CD4-positive, alpha-beta memory T cell (primary cell): ENCODE results near the gene RING1. TPM values are rescaled to one million over a fixed set of nuclear protein-coding genes. Genes with fewer than 3 reads are reported as not detected.

ENCODE experiments used
- CTCF ChIA-PET: fragments of 350-600 bp; sonication (Branson Sonifier 250); formaldehyde crosslinking; loops from one replicate; lab custom pipeline; 2021; ENCODE audit warnings: inconsistent platforms; ENCODE audit not compliant: partially characterized antibody; lab: Charles Lee
- POLR2A ChIA-PET: fragments of 350-600 bp; sonication (Branson Sonifier 250); formaldehyde crosslinking; loops from one replicate; lab custom pipeline; 2021; ENCODE audit not compliant: partially characterized antibody; lab: Charles Lee
- DNase-seq, 5 donors: peaks; one replicate each; pipeline versions ENCODE4 v3.0.0 to v3.0.0-alpha.2; 2020 to 2022; ENCODE audit warnings: mixed read lengths in 1 of 5
- H3K27ac ChIP-seq: one replicate; pipeline ENCODE4 v1.7.0; 2013; ENCODE audit warnings: low read depth, low read length
- H3K27me3 ChIP-seq: 2 replicates; pipeline ENCODE4 v1.7.0; 2013; ENCODE audit warnings: mild to moderate bottlenecking, low read length, moderate library complexity; ENCODE audit not compliant: insufficient read depth
- H3K36me3 ChIP-seq: 2 replicates; pipeline ENCODE4 v1.7.0; 2013; ENCODE audit warnings: mild to moderate bottlenecking, low read length, moderate library complexity; ENCODE audit not compliant: insufficient read depth
- H3K4me1 ChIP-seq: 2 replicates; pipeline ENCODE4 v1.7.0; 2013; ENCODE audit warnings: mild to moderate bottlenecking, low read length, moderate library complexity; ENCODE audit not compliant: insufficient read depth
- H3K4me3 ChIP-seq, 2 donors: one replicate each; pipeline ENCODE4 v1.7.0; 2013; ENCODE audit warnings: low read length in 2 of 2, mild to moderate bottlenecking in 1 of 2
- H3K9me3 ChIP-seq, 2 donors: one replicate each; pipeline ENCODE4 v1.7.0; 2013; ENCODE audit warnings: low read length in 2 of 2, control low read depth in 1 of 2; ENCODE audit not compliant: control insufficient read depth in 1 of 2
- H3K27ac Mint-ChIP-seq, 7 donors: one replicate each; pipeline ENCODE4 v1.8.0; 2020 to 2021; ENCODE audit warnings: mixed read lengths in 7 of 7, mild to moderate bottlenecking in 6 of 7, inconsistent platforms in 3 of 7, moderate library complexity in 3 of 7
- H3K27me3 Mint-ChIP-seq, 2 donors: one replicate each; pipeline ENCODE4 v1.8.0; 2020 to 2021; ENCODE audit warnings: mixed read lengths in 2 of 2
- H3K36me3 Mint-ChIP-seq, 2 donors: one replicate each; pipeline ENCODE4 v1.8.0; 2020 to 2021; ENCODE audit warnings: mixed read lengths in 2 of 2, inconsistent platforms in 1 of 2, mild to moderate bottlenecking in 1 of 2
- H3K4me1 Mint-ChIP-seq, 4 donors: one replicate each; pipeline ENCODE4 v1.8.0; 2020 to 2021; ENCODE audit warnings: mixed read lengths in 4 of 4, mild to moderate bottlenecking in 1 of 4
- H3K4me3 Mint-ChIP-seq, 8 donors: one replicate each; pipeline ENCODE4 v1.8.0; 2020 to 2021; ENCODE audit warnings: mixed read lengths in 8 of 8, mild to moderate bottlenecking in 7 of 8, moderate library complexity in 6 of 8, inconsistent platforms in 3 of 8
- H3K9me3 Mint-ChIP-seq, 8 donors: one replicate each; pipeline ENCODE4 v1.8.0; 2020 to 2021; ENCODE audit warnings: mixed read lengths in 8 of 8, mild to moderate bottlenecking in 5 of 8, inconsistent platforms in 3 of 8, moderate library complexity in 1 of 8
- intact Hi-C: fragments of 100-400 bp; cut with micrococcal nuclease; formaldehyde crosslinking; loops from one replicate; pipeline ENCODE4 v1.15.1; 2023
- polyA plus RNA-seq, 2 donors: library from polyadenylated mRNA; unstranded; fragments of 300-500 nt; fragmentation: Illumina TruSeq; gene quantifications; one replicate each; pipeline ENCODE4 v1.2.3, GENCODE V29; 2021
- total RNA-seq, 2 experiments: library from RNA; stranded (reverse); gene quantifications; one replicate each; pipeline ENCODE4 v1.2.3, GENCODE V29; 2021

RING1 gene
- total and polyA plus RNA-seq, 4 experiments from 2014 or later = 3.4 to 38.4 (median 22.3) TPM

- Mint-ChIP-seq H3K27me3 (no peaks in the 10 kb centered on the region), H3K27ac (peak overlapping the region; percentile 22 to 98 (median 79)), H3K4me1 (peaks cover 48 to 92% (median 70%) of the 10 kb centered on the region in 4 donors), H3K9me3 (peaks cover 0 to 2% (median 0%) of the 10 kb centered on the region in 8 donors), H3K36me3 (peaks cover 27 to 58% of the 10 kb centered on the region in 2 donors), H3K4me3 (peak overlapping the region; percentile 98 to 100 (median 99))
- Histone ChIP-seq H3K9me3 (no peaks in the 10 kb centered on the region), H3K4me1 (peaks cover 65% of the 10 kb centered on the region), H3K27ac (no peak overlapping the region), H3K36me3 (peaks cover 18% of the 10 kb centered on the region), H3K4me3 (peak overlapping the region; percentile 99), H3K27me3 (no peaks in the 10 kb centered on the region)
- no peak for DNase-seq
- ChIA-PET CTCF (no interaction called here), POLR2A (no interaction called here)
- intact Hi-C loops = loop anchor here (2.0 to 10.0 kb wide), 6 partner anchors 83 to 1537 kb away; partner anchors contain the start of genes C6orf47, CSNK2B, CUTA and GPANK1
These were observed 6.4 kb upstream of the RING1 start for GRCh38 chr6:33201935-33202334.

- peak overlapping the region; percentile 36 to 96 (median 61) for H3K27ac Mint-ChIP-seq
- peaks cover 0 to 2% (median 0%) of the 10 kb centered on the region in 8 donors for H3K9me3 Mint-ChIP-seq
- peaks cover 43 to 83% (median 63%) of the 10 kb centered on the region in 4 donors for H3K4me1 Mint-ChIP-seq
- H3K4me3 Mint-ChIP-seq = peak overlapping the region; percentile 41 to 100 (median 84)
- DNase-seq = no peak
- H3K36me3 Mint-ChIP-seq = peaks cover 21 to 51% of the 10 kb centered on the region in 2 donors
- Histone ChIP-seq H3K4me1 (peaks cover 63% of the 10 kb centered on the region), H3K27ac (no peak overlapping the region), H3K27me3 (no peaks in the 10 kb centered on the region), H3K4me3 (no peak overlapping the region), H3K9me3 (no peaks in the 10 kb centered on the region), H3K36me3 (peaks cover 13% of the 10 kb centered on the region)
- ChIA-PET POLR2A (interaction anchor here (1.0 kb wide), 1 partner anchor 46 kb away, joined by 4 read pairs; no protein-coding TSS in a partner anchor), CTCF (no interaction called here)
- intact Hi-C loops = loop anchor here (5.0 to 10.0 kb wide), 5 partner anchors 215 to 1538 kb away; partner anchors contain the start of genes C6orf47, CSNK2B, CUTA and GPANK1
- no peaks in the 10 kb centered on the region for H3K27me3 Mint-ChIP-seq
These were observed 5.5 kb upstream of the RING1 start for GRCh38 chr6:33202799-33203198.

- Histone ChIP-seq H3K27ac (peak overlapping the region; percentile 73), H3K9me3 (no peaks in the 10 kb centered on the region), H3K4me3 (peak overlapping the region in 1 of 2 donors; percentile 88), H3K27me3 (no peaks in the 10 kb centered on the region), H3K36me3 (peaks cover 13% of the 10 kb centered on the region), H3K4me1 (peaks cover 56% of the 10 kb centered on the region)
- DNase-seq = no peak
- intact Hi-C loops = loop anchor here (1.0 to 10.0 kb wide), 7 partner anchors 46 to 1539 kb away; partner anchors contain the start of genes C6orf47, CSNK2B, CUTA and GPANK1
- CTCF ChIA-PET = no interaction called here
- POLR2A ChIA-PET = interaction anchor here (1.0 kb wide), 1 partner anchor 45 kb away, joined by 4 read pairs; no protein-coding TSS in a partner anchor
- Mint-ChIP-seq H3K4me3 (peak overlapping the region; percentile 87 to 100 (median 97)), H3K27me3 (no peaks in the 10 kb centered on the region), H3K27ac (peak overlapping the region; percentile 75 to 97 (median 91)), H3K36me3 (peaks cover 21 to 51% of the 10 kb centered on the region in 2 donors), H3K9me3 (peaks cover 0 to 2% (median 0%) of the 10 kb centered on the region in 8 donors), H3K4me1 (peaks cover 37 to 76% (median 56%) of the 10 kb centered on the region in 4 donors)
These were observed 4.7 kb upstream of the RING1 start for GRCh38 chr6:33203443-33204164.

- Mint-ChIP-seq H3K36me3 (peaks cover 21 to 55% of the 10 kb centered on the region in 2 donors), H3K9me3 (peaks cover 0 to 2% (median 0%) of the 10 kb centered on the region in 8 donors), H3K27me3 (no peaks in the 10 kb centered on the region), H3K4me1 (peaks cover 38 to 76% (median 57%) of the 10 kb centered on the region in 4 donors), H3K4me3 (peak overlapping the region; percentile 87 to 100 (median 94)), H3K27ac (peak overlapping the region; percentile 75 to 97 (median 91))
- Histone ChIP-seq H3K27ac (peak overlapping the region; percentile 73), H3K27me3 (no peaks in the 10 kb centered on the region), H3K4me3 (peak overlapping the region in 1 of 2 donors; percentile 88), H3K9me3 (no peaks in the 10 kb centered on the region), H3K4me1 (peaks cover 57% of the 10 kb centered on the region), H3K36me3 (peaks cover 13% of the 10 kb centered on the region)
- no peak for DNase-seq
- intact Hi-C loops = loop anchor here (1.0 to 10.0 kb wide), 7 partner anchors 45 to 1539 kb away; partner anchors contain the start of genes C6orf47, CSNK2B, CUTA and GPANK1
- CTCF ChIA-PET = interaction anchor here (1.5 to 2.0 kb wide), 2 partner anchors 9 to 45 kb away, joined by 6 to 11 read pairs; no protein-coding TSS in a partner anchor
- POLR2A ChIA-PET = interaction anchor here (0.5 to 2.4 kb wide), 7 partner anchors 9 to 1232 kb away, joined by 3 to 18 read pairs (median 4); partner anchors contain the start of genes DXO, HLA-DPA1 and RGL2
These were observed 4.2 kb upstream of the RING1 start for GRCh38 chr6:33204165-33204414.

GRCh38 chr6:33204415-33205190 is 3.7 kb upstream of the RING1 start, which contains the start of gene HSD17B8:
TSS of gene HSD17B8 (plus strand) at chr6:33204655. CDS start at chr6:33204669, 14 bp downstream.
- H3K9me3 ChIP-seq = no peaks in the 10 kb centered on the region
- intact Hi-C loops = loop anchor here (1.0 to 10.0 kb wide), 8 partner anchors 45 to 1540 kb away; partner anchors contain the start of genes C6orf47, CSNK2B, CUTA and EHMT2
- Mint-ChIP-seq H3K9me3 (peaks cover 0 to 2% (median 0%) of the 10 kb centered on the region in 8 donors), H3K36me3 (peaks cover 25 to 59% of the 10 kb centered on the region in 2 donors), H3K4me1 (peaks cover 38 to 76% (median 56%) of the 10 kb centered on the region in 4 donors), H3K27ac (peak within 1 kb of the TSS; percentile 92 to 97 (median 95)), H3K27me3 (no peaks in the 10 kb centered on the region), H3K4me3 (peak within 1 kb of the TSS; percentile 87 to 100 (median 94))
- POLR2A ChIA-PET = interaction anchor here (0.5 to 2.4 kb wide), 12 partner anchors 8 to 1233 kb away, joined by 3 to 18 read pairs (median 3); partner anchors contain the start of genes B3GALT4, COL11A2, DXO and HLA-DPA1
- CTCF ChIA-PET = interaction anchor here (1.5 to 2.0 kb wide), 2 partner anchors 9 to 44 kb away, joined by 6 to 11 read pairs; no protein-coding TSS in a partner anchor
- H3K4me1 ChIP-seq = peaks cover 56% of the 10 kb centered on the region
- H3K27ac ChIP-seq = peak within 1 kb of the TSS; percentile 73
- no peaks in the 10 kb centered on the region for H3K27me3 ChIP-seq
- H3K4me3 ChIP-seq = peak within 1 kb of the TSS; percentile 57 to 88
- H3K36me3 ChIP-seq = peaks cover 14% of the 10 kb centered on the region
- DNase-seq = peak; percentile 79 to 90 (median 80)

GRCh38 chr6:33205191-33206026 is 2.9 kb upstream of the RING1 start:
- H3K27me3 Mint-ChIP-seq = no peaks in the 10 kb centered on the region

More at GRCh38 chr6:33205191-33206026, 2.9 kb upstream of the RING1 start:
- Histone ChIP-seq H3K27me3 (no peaks in the 10 kb centered on the region), H3K9me3 (no peaks in the 10 kb centered on the region), H3K4me1 (peaks cover 54% of the 10 kb centered on the region), H3K27ac (peak overlapping the region; percentile 73), H3K36me3 (peaks cover 22% of the 10 kb centered on the region), H3K4me3 (peak overlapping the region; percentile 57 to 88)
- Mint-ChIP-seq H3K36me3 (peaks cover 33 to 61% of the 10 kb centered on the region in 2 donors), H3K9me3 (peaks cover 0 to 2% (median 0%) of the 10 kb centered on the region in 8 donors), H3K4me1 (peaks cover 37 to 71% (median 57%) of the 10 kb centered on the region in 4 donors), H3K4me3 (peak overlapping the region; percentile 87 to 100 (median 94)), H3K27ac (peak overlapping the region; percentile 92 to 97 (median 95))
- CTCF ChIA-PET = interaction anchor here (0.7 to 2.0 kb wide), 3 partner anchors 10 to 189 kb away, joined by 3 to 11 read pairs (median 6); no protein-coding TSS in a partner anchor
- no peak for DNase-seq
- POLR2A ChIA-PET = interaction anchor here (0.8 to 2.4 kb wide), 10 partner anchors 7 to 1233 kb away, joined by 3 to 18 read pairs (median 4); partner anchors contain the start of genes B3GALT4, COL11A2, DXO and RGL2
- intact Hi-C loops = loop anchor here (2.0 to 10.0 kb wide), 6 partner anchors 107 to 1541 kb away; partner anchors contain the start of genes C6orf47, CSNK2B, EHMT2 and GPANK1
